ENCODE measurements around the gene MED13L.

DNA sequence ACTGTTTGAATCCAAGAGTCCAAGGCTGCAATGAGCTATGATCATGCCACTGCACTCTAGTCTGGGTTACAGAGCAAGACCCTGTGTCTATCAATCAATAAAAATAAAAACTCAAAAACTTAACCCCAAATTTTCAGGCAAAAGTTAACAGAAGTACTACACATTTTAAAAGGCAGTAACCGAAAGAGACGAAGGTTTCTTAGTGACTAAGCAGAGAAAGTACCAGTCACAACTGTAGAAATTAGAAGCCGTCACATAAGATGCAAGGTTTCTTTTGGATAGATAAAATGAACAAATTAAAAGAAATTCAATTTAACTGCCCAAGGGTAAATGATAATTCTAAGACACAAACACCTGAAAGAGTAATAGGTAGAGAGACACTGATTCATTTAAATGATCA is 103.5 kb downstream of the MED13L start:
- TF ChIP-seq, protein P1, sequence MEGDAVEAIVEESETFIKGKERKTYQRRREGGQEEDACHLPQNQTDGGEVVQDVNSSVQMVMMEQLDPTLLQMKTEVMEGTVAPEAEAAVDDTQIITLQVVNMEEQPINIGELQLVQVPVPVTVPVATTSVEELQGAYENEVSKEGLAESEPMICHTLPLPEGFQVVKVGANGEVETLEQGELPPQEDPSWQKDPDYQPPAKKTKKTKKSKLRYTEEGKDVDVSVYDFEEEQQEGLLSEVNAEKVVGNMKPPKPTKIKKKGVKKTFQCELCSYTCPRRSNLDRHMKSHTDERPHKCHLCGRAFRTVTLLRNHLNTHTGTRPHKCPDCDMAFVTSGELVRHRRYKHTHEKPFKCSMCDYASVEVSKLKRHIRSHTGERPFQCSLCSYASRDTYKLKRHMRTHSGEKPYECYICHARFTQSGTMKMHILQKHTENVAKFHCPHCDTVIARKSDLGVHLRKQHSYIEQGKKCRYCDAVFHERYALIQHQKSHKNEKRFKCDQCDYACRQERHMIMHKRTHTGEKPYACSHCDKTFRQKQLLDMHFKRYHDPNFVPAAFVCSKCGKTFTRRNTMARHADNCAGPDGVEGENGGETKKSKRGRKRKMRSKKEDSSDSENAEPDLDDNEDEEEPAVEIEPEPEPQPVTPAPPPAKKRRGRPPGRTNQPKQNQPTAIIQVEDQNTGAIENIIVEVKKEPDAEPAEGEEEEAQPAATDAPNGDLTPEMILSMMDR (IDR thresholded peaks at IDR 0.05): no peak
- TF ChIP-seq EZH2 (IDR thresholded peaks at IDR 0.05; ENCODE audit: borderline replicate concordance, insufficient read depth, low read depth, low read length, poor library complexity, severe bottlenecking): no peak

Measured in B cell (primary cell).